ENCODE results near the gene LHX8.
"Not testable (repeated sequence)": the region's sequence is repeated elsewhere in the genome, so short reads cannot be mapped to it uniquely, and the experiment has no call there.

The LHX8 gene

GRCh38 chr1:75170011-75170410 is 35.8 kb downstream of the LHX8 start:
- H3K4me1 Mint-ChIP-seq, result no peaks in the 10 kb centered on the region
- no peaks in the 10 kb centered on the region for H3K9me3 Mint-ChIP-seq
- DNase-seq, result no peak
- H3K27me3 Mint-ChIP-seq, result no peaks in the 10 kb centered on the region
- ATAC-seq, result no peak
- H3K27ac Mint-ChIP-seq, result no peak overlapping the region
- H3K4me3 Mint-ChIP-seq, result no peak overlapping the region

- Mint-ChIP-seq H3K27me3 (no peaks in the 10 kb centered on the region), H3K4me3 (no peak overlapping the region), H3K27ac (no peak overlapping the region), H3K4me1 (no peaks in the 10 kb centered on the region), H3K9me3 (no peaks in the 10 kb centered on the region)
- ATAC-seq (no peak), DNase-seq (no peak)
These were observed 36.8 kb downstream of the LHX8 start for GRCh38 chr1:75170981-75171380.

DNA sequence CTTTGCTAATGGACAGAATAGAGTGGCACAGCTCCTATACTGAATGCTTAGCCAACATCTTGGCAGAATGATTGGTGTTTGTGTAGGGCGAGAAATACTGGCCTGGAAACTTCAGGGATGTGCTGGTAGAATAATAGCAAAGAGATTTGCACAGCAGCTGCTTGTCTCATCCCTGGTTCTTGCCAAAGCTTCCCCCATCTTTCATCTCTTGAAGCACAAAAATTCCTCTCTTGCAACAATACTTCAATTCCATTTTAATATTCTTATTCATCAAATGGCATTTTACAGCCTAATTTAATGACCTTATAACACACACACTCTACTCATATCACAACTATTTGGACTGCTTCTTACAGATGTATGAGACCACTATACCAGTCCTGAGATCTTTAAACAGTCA is 37.7 kb downstream of the LHX8 start:
- no peak overlapping the region for H3K27ac Mint-ChIP-seq
- no peaks in the 10 kb centered on the region for H3K4me1 Mint-ChIP-seq
- no peaks in the 10 kb centered on the region for H3K27me3 Mint-ChIP-seq
- H3K4me3 Mint-ChIP-seq, result no peak overlapping the region
- DNase-seq, result no peak
- peaks cover 0 to under 1% of the 10 kb centered on the region in 2 donors for H3K9me3 Mint-ChIP-seq
- ATAC-seq, result no peak

DNA sequence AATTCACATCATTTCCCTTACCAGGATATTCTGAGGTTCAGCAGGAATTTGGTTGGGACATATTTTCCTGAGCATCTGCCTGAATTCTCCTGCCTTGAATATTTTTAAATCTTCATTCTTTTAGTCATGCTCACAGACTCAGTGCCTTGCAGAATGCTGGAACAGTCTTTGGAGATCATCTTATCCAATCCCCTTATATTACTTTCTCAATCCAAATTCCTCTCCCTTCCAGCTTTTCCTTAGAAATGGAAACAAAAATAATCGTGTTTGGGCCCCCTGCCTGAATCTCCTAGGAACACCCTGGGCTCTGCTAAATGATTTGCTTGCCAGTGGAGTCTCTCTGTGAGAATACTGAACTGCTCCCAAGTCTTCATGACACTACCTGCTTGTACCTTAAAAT is 38.4 kb downstream of the LHX8 start:
- H3K9me3 Mint-ChIP-seq, result peaks cover 0 to 7% of the 10 kb centered on the region in 2 donors
- no peak overlapping the region for H3K4me3 Mint-ChIP-seq
- no peaks in the 10 kb centered on the region for H3K27me3 Mint-ChIP-seq
- ATAC-seq, result no peak
- DNase-seq, result no peak
- no peak overlapping the region for H3K27ac Mint-ChIP-seq
- H3K4me1 Mint-ChIP-seq, result no peaks in the 10 kb centered on the region

GRCh38 chr1:75174031-75174760 is 40.0 kb downstream of the LHX8 start:
- ATAC-seq (no peak), DNase-seq (no peak)
- Mint-ChIP-seq H3K4me3 (no peak overlapping the region), H3K4me1 (no peaks in the 10 kb centered on the region), H3K9me3 (peaks cover 0 to 18% of the 10 kb centered on the region in 2 donors), H3K27ac (no peak overlapping the region), H3K27me3 (peaks cover 8% of the 10 kb centered on the region)

DNA sequence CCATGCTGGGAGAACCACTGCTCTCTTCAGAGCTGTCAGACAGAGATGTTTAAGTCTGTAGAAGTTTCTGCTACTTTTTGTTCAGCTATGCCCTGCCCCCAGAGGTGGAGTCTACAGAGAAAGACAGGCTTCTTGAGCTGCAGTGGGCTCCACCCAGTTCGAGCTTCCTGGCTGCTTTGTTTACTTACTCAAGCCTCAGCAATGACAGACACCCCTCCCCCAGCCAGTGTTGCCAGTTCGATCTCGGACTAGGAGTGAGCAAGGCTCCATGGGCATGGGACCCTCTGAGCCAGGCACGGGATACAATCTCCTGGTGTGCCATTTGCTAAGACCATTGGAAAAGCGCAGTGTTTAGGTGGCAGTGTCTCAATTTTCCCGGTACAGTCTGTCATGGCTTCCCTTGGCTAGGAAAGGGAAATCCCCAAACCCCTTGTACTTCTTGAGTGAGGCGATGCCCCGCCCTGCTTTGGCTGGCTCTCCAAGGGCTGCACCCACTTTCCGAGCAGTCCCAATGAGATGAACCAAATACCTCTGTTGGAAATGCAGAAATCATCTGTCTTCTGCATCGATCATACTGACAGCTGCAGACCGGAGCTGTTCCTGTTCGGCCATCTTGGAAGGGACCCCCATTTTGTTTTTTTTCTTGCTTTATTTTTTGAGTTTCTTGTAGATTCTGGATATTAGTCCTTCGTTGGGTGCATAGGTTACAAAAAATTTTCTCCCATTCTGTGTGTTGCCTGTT is 47.2 kb downstream of the LHX8 start:
- Mint-ChIP-seq H3K27me3 (peaks cover 17% of the 10 kb centered on the region), H3K9me3 (peaks cover 24 to 29% of the 10 kb centered on the region in 2 donors)
- H3K27ac Mint-ChIP-seq, H3K4me1 Mint-ChIP-seq, DNase-seq, H3K4me3 Mint-ChIP-seq, ATAC-seq: not testable (repeated sequence)

- no peak for ATAC-seq
- Mint-ChIP-seq H3K9me3 (peaks cover 0 to 7% of the 10 kb centered on the region in 2 donors), H3K4me3 (no peak overlapping the region), H3K27me3 (peaks cover 19% of the 10 kb centered on the region), H3K27ac (no peak overlapping the region), H3K4me1 (no peaks in the 10 kb centered on the region)
- no peak for DNase-seq
These were observed 54.7 kb downstream of the LHX8 start for GRCh38 chr1:75188892-75189291.

- ATAC-seq (no peak), DNase-seq (no peak)
- no peak overlapping the region for H3K27ac Mint-ChIP-seq
- H3K27me3 Mint-ChIP-seq, result peaks cover 8% of the 10 kb centered on the region
- no peaks in the 10 kb centered on the region for H3K4me1 Mint-ChIP-seq
- no peak overlapping the region for H3K4me3 Mint-ChIP-seq
- no peaks in the 10 kb centered on the region for H3K9me3 Mint-ChIP-seq
These were observed 64.0 kb downstream of the LHX8 start for GRCh38 chr1:75198163-75198562.

- no peak for DNase-seq
- peaks cover 2% of the 10 kb centered on the region for H3K27me3 Mint-ChIP-seq
- H3K27ac Mint-ChIP-seq, result no peak overlapping the region
- no peaks in the 10 kb centered on the region for H3K9me3 Mint-ChIP-seq
- no peak for ATAC-seq
- H3K4me1 Mint-ChIP-seq, result no peaks in the 10 kb centered on the region
- H3K4me3 Mint-ChIP-seq, result no peak overlapping the region
These were observed 64.6 kb downstream of the LHX8 start for GRCh38 chr1:75198761-75199160.

GRCh38 chr1:75202751-75203150 is 68.6 kb downstream of the LHX8 start:
- ATAC-seq (no peak), DNase-seq (no peak)
- H3K4me1 Mint-ChIP-seq, result no peaks in the 10 kb centered on the region
- no peaks in the 10 kb centered on the region for H3K27me3 Mint-ChIP-seq
- H3K4me3 Mint-ChIP-seq, result no peak overlapping the region
- no peaks in the 10 kb centered on the region for H3K9me3 Mint-ChIP-seq
- H3K27ac Mint-ChIP-seq, result no peak overlapping the region

DNA sequence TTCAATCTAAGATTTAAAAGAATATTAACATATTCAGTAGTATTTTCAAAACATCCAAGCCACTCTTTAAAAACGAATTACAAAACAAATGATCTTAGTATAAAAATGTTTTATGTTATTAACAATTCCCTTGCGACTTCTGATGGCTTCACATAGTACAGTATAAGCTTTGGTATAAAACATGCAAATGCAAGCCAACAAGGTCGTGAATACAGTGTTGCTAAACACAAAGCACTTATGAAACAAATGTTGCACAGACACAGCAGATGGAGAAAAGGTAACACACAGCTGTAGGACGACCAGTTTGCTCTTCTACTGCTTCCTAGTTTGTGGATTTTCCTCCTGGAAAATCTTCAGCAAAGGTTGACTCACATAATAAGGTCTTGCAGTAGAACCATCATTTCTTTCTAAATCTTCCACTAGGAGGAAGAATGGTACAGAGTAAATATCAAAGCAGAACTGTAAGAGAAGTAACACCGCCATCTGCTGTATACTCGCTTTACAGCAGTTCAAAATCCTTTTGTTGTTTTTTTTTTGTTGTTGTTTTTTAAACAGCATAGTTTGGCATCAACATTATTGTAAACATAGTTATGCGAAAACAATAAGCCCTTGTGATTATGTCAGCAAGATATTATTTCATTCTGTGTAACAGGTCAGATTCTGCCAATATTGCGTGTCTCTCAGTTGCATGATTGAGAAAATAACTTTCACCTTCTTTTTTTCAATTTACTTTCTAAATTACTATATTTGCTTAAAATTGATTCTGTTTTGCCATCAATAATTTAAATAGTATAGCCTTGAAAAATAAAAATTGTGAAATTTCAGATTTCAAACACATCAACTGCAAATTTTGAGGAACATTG is 69.5 kb downstream of the LHX8 start:
- Mint-ChIP-seq H3K27ac (no peak overlapping the region), H3K9me3 (no peaks in the 10 kb centered on the region), H3K4me3 (no peak overlapping the region), H3K4me1 (no peaks in the 10 kb centered on the region), H3K27me3 (no peaks in the 10 kb centered on the region)
- DNase-seq, result no peak
- ATAC-seq, result peak; percentile 60

DNA sequence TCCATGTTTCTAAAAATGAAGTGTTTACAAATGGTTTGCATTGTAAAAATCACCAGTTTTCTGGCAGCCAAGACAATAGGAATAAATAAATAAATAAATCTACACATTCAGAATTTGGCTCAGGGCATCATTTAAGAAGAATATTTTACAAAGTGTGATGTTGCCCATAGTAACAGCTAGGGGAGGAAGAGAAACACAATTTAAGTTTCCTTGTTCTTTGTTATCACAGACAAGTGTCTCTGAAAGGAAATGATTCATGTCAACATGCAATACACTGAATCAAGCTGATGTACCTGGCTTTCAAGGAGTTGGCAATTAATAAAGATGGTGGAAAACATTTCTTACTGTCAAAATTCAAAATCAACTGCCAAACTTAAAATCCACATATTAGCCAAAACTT is 74.7 kb downstream of the LHX8 start:
- Mint-ChIP-seq H3K27ac (no peak overlapping the region), H3K9me3 (no peaks in the 10 kb centered on the region), H3K4me1 (no peaks in the 10 kb centered on the region), H3K4me3 (no peak overlapping the region), H3K27me3 (no peaks in the 10 kb centered on the region)
- ATAC-seq (no peak), DNase-seq (no peak)
